ENCODE data around the gene RNF208. TPM values are rescaled to one million over a fixed set of nuclear protein-coding genes. Genes with fewer than 3 reads are reported as not detected.

Gene RNF208
- total RNA-seq, 2 donors from 2014 or later: 15.6 to 18.1 TPM

GRCh38 chr9:137200311-137201204 is 21.5 kb downstream of the RNF208 start, which contains the start of gene TPRN:
TSS of gene TPRN (minus strand) at chr9:137200741. CDS start at chr9:137200711, 30 bp downstream.
- DNase-seq (peak; percentile 100), ATAC-seq (peak; percentile 98)
- intact Hi-C loops (cut with DNase I): no loop called here

GRCh38 chr9:137199411-137200121 is 22.5 kb downstream of the RNF208 start:
- DNase-seq: no peak

GRCh38 chr9:137198902-137199283 is 23.1 kb downstream of the RNF208 start:
- intact Hi-C loops (cut with DNase I): no loop called here
- no peak for DNase-seq
- no peak for ATAC-seq

More at GRCh38 chr9:137199411-137200121, 22.5 kb downstream of the RNF208 start:
- intact Hi-C loops (cut with DNase I): no loop called here
- no peak for ATAC-seq

GRCh38 chr9:137198051-137198901 is 23.8 kb downstream of the RNF208 start:
- intact Hi-C loops (cut with DNase I): no loop called here
- DNase-seq: no peak

GRCh38 chr9:137195525-137196220 is 26.4 kb downstream of the RNF208 start:
- intact Hi-C loops (cut with DNase I): no loop called here
- ATAC-seq (no peak), DNase-seq (no peak)

More at GRCh38 chr9:137198051-137198901, 23.8 kb downstream of the RNF208 start:
- ATAC-seq: no peak

GRCh38 chr9:137194909-137195308 is 27.1 kb downstream of the RNF208 start:
- ATAC-seq (no peak), DNase-seq (no peak)
- intact Hi-C loops (cut with DNase I): no loop called here

- intact Hi-C loops (cut with DNase I): no loop called here
- DNase-seq (no peak), ATAC-seq (no peak)
Observed at GRCh38 chr9:137194388-137194787, 27.7 kb downstream of the RNF208 start.

GRCh38 chr9:137193771-137194170 is 28.3 kb downstream of the RNF208 start:
- DNase-seq: no peak
- ATAC-seq: no peak
- intact Hi-C loops (cut with DNase I): no loop called here

GRCh38 chr9:137192859-137193258 is 29.2 kb downstream of the RNF208 start:
- no peak for DNase-seq
- intact Hi-C loops (cut with DNase I): no loop called here
- no peak for ATAC-seq

- no peak for DNase-seq
- intact Hi-C loops (cut with DNase I): no loop called here
- no peak for ATAC-seq
Observed at GRCh38 chr9:137192448-137192780, 29.6 kb downstream of the RNF208 start.

GRCh38 chr9:137191691-137192447 is 30.2 kb downstream of the RNF208 start:
- intact Hi-C loops (cut with DNase I): no loop called here
- no peak for DNase-seq
- no peak for ATAC-seq

GRCh38 chr9:137191245-137191644 is 30.8 kb downstream of the RNF208 start:
- intact Hi-C loops (cut with DNase I): no loop called here
- ATAC-seq: no peak
- DNase-seq: no peak

- no peak for DNase-seq
- intact Hi-C loops (cut with DNase I): no loop called here
- no peak for ATAC-seq
Observed at GRCh38 chr9:137190315-137190856, 31.7 kb downstream of the RNF208 start.

- intact Hi-C loops (cut with DNase I): loop anchor here in 1 of 2 donors (10.0 kb wide), 1 partner anchor 65 kb away; no protein-coding TSS in a partner anchor
- no peak for DNase-seq
- no peak for ATAC-seq
Observed at GRCh38 chr9:137189297-137190295, 32.4 kb downstream of the RNF208 start.

- DNase-seq: peak; percentile 93
- ATAC-seq: peak; percentile 92 to 93
- intact Hi-C loops (cut with DNase I): loop anchor here in 1 of 2 donors (10.0 kb wide), 1 partner anchor 64 kb away; no protein-coding TSS in a partner anchor
Observed at GRCh38 chr9:137188490-137189296, 33.3 kb downstream of the RNF208 start, which contains the start of the genes ANAPC2 and SSNA1. TSS of gene ANAPC2 (minus strand) at chr9:137188560. CDS start at chr9:137188532, 28 bp downstream. TSS of gene SSNA1 (plus strand) at chr9:137188676. CDS start at chr9:137188727, 51 bp downstream.
